Measurements from ENCODE around the gene CZIB. TPM values are rescaled to one million over a fixed set of nuclear protein-coding genes. Genes with fewer than 3 reads are reported as not detected.

Gene CZIB
- total RNA-seq, 1 experiment from 2014 or later = 57.2 TPM

DNA sequence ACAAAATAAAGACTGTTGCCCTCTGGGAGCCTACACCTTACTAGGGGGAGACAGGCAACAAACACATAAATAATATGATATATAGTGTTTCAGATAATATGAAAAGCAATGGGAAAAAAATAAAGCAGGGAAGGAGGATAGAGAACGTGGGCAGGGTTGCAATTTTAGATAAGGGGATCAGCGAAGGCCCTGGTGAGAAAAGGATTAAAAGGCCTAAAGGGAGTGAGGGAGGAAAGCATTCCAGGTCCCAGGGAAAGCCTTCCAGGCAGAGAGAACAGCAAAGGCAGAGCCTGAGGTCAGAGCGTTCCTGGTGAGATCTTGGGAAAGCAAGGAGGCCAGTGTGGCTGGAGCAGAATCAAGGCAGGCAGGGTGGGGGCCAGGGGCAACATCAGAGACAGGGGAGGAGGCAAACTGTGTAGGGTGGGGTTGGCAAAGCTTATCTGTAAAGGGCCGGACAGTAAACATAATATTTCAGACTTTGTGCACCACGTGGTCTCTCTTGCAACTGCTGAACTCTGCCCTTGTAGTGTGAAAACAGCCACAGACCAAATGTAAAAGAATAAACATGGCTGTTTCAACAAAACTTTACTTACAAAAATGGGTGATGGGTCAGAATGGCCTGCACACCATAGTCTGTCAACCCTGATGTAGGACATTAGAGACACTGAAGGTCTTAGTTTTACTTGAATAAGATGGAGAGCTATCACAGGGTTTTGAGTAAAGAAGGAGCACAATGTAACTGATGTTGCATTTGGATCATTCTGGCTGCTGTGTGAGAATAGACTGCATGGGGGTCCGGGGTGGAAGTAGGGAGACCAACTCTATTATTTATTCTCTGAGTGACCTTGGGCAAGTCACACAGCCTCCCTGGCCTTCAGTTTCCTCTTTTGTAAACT lies 37.1 kb downstream of the CZIB start:
- in situ Hi-C loops (cut with HindIII; ENCODE audit: low pct_unique_long_range_greater_than_20kb, low sequenced_read_pairs) = no loop called here
- ATAC-seq (no peak), DNase-seq (ENCODE audit: low read depth, low spot score) (no peak)
- CTCF ChIA-PET = interaction anchor here (0.6 kb wide), 1 partner anchor 11 kb away, joined by 3 read pairs; no protein-coding TSS in a partner anchor
- Histone ChIP-seq H3K9me3 (ENCODE audit: control insufficient read depth, insufficient read depth, low read depth, low read length) (no peaks in the 10 kb centered on the region), H3K27ac (ENCODE audit: low read length) (no peak overlapping the region), H3K4me3 (ENCODE audit: low read depth in 2 of 2, low read length in 2 of 2) (no peak overlapping the region), H3K27me3 (ENCODE audit: control insufficient read depth, insufficient read depth, low read length) (no peaks in the 10 kb centered on the region), H3K36me3 (ENCODE audit: control insufficient read depth, insufficient read depth, low read length) (no peaks in the 10 kb centered on the region), H3K4me1 (ENCODE audit: control insufficient read depth, insufficient read depth, low read length) (no peaks in the 10 kb centered on the region)
- TF ChIP-seq SIN3A (IDR thresholded peaks at IDR 0.05; ENCODE audit: borderline replicate concordance, insufficient read depth, low read depth, low read length) (no peak), POLR2AphosphoS5 (IDR thresholded peaks at IDR 0.05; ENCODE audit: low read depth, low read length) (no peak), REST (IDR thresholded peaks at IDR 0.05; ENCODE audit: insufficient read depth in 1 of 2, low read depth in 2 of 2, low read length in 1 of 2) (no peak), CTCF (IDR thresholded peaks at IDR 0.05) (no peak)
- BruUV-seq (replicated peaks) = no TSS peak
- POLR2A ChIA-PET = no interaction called here
- intact Hi-C loops (cut with micrococcal nuclease; ENCODE audit: unreplicated experiment) = loop anchor here (10.0 kb wide), 1 partner anchor 279 kb away; no protein-coding TSS in a partner anchor

GRCh38 chr1:53182716-53183094 lies 37.7 kb downstream of the CZIB start:
- H3K4me3 ChIP-seq (ENCODE audit: low read depth in 2 of 2, low read length in 2 of 2) = no peak overlapping the region
- intact Hi-C loops (cut with micrococcal nuclease; ENCODE audit: unreplicated experiment) = loop anchor here (10.0 kb wide), 1 partner anchor 278 kb away; no protein-coding TSS in a partner anchor
- POLR2A ChIA-PET = no interaction called here
- no peak for ATAC-seq
- CTCF ChIA-PET = interaction anchor here (0.6 to 0.8 kb wide), 4 partner anchors 9 to 402 kb away, joined by 3 to 4 read pairs (median 3); no protein-coding TSS in a partner anchor
- in situ Hi-C loops (cut with HindIII; ENCODE audit: low pct_unique_long_range_greater_than_20kb, low sequenced_read_pairs) = no loop called here
- H3K27me3 ChIP-seq (ENCODE audit: control insufficient read depth, insufficient read depth, low read length) = no peaks in the 10 kb centered on the region
- H3K4me1 ChIP-seq (ENCODE audit: control insufficient read depth, insufficient read depth, low read length) = no peaks in the 10 kb centered on the region
- no peak overlapping the region for H3K27ac ChIP-seq (ENCODE audit: low read length)
- TF ChIP-seq SIN3A (IDR thresholded peaks at IDR 0.05; ENCODE audit: borderline replicate concordance, insufficient read depth, low read depth, low read length) (no peak), CTCF (IDR thresholded peaks at IDR 0.05) (no peak), REST (IDR thresholded peaks at IDR 0.05; ENCODE audit: insufficient read depth in 1 of 2, low read depth in 2 of 2, low read length in 1 of 2) (no peak), POLR2AphosphoS5 (IDR thresholded peaks at IDR 0.05; ENCODE audit: low read depth, low read length) (no peak), TCF7L2 (IDR thresholded peaks at IDR 0.05; ENCODE audit: low read depth, low read length) (no peak)
- DNase-seq (ENCODE audit: low read depth, low spot score) = no peak
- no peaks in the 10 kb centered on the region for H3K36me3 ChIP-seq (ENCODE audit: control insufficient read depth, insufficient read depth, low read length)
- BruUV-seq (replicated peaks) = no TSS peak
- no peaks in the 10 kb centered on the region for H3K9me3 ChIP-seq (ENCODE audit: control insufficient read depth, insufficient read depth, low read depth, low read length)
